WTC11 (cell line): ENCODE results near the gene WBP1L. TPM values are rescaled to one million over a fixed set of nuclear protein-coding genes. Genes with fewer than 3 reads are reported as not detected.
"Not testable (repeated sequence)": the region's sequence is repeated elsewhere in the genome, so short reads cannot be mapped to it uniquely, and the experiment has no call there.

Experiments
- ATAC-seq: fragments of 200-7000 bp; cut with Tn5 transposase; 2 replicates; pipeline ENCODE4 v1.10.0; 2021; ENCODE audit warnings: mild to moderate bottlenecking, moderate library complexity
- CTCF ChIA-PET: fragments of 300-600 bp; sonication (Branson Sonifier 250); formaldehyde crosslinking; loops from one replicate; lab custom pipeline; 2021; ENCODE audit warnings: antibody characterized with exemption; lab: Charles Lee
- POLR2A ChIA-PET: fragments of 350-600 bp; sonication (Branson Sonifier 250); formaldehyde crosslinking; loops from one replicate; lab custom pipeline; 2021; ENCODE audit warnings: antibody characterized with exemption; lab: Charles Lee
- DNase-seq: peaks from one replicate; pipeline ENCODE4 v3.0.0; 2021; ENCODE audit warnings: low spot score
- H3K27ac Mint-ChIP-seq: 2 replicates; pipeline ENCODE4 v1.8.0; 2021; ENCODE audit warnings: mixed read lengths
- H3K27me3 Mint-ChIP-seq: 2 replicates; pipeline ENCODE4 v1.8.0; 2021; ENCODE audit warnings: low read depth, mild to moderate bottlenecking, moderate library complexity, mixed read lengths
- H3K36me3 Mint-ChIP-seq: 2 replicates; pipeline ENCODE4 v1.8.0; 2021; ENCODE audit warnings: mixed read lengths
- H3K4me1 Mint-ChIP-seq: 2 replicates; pipeline ENCODE4 v1.8.0; 2022; ENCODE audit warnings: mixed read lengths
- H3K4me3 Mint-ChIP-seq: 2 replicates; pipeline ENCODE4 v1.8.0; 2021; ENCODE audit warnings: mild to moderate bottlenecking, moderate library complexity, mixed read lengths
- H3K9me3 Mint-ChIP-seq: 2 replicates; pipeline ENCODE4 v1.8.0; 2021; ENCODE audit warnings: mixed read lengths
- E2F5 ChIP-seq: sonication (generic); formaldehyde crosslinking; IDR thresholded peaks from 2 replicates; pipeline ENCODE4 v1.8.1; 2022; ENCODE audit warnings: mild to moderate bottlenecking, moderate library complexity, missing genetic modification reagents
- ERG ChIP-seq: fragments of 250-450 bp; sonication (Bioruptor Pico); IDR thresholded peaks from 2 replicates; pipeline ENCODE4 v1.8.0; 2021; ENCODE audit warnings: mild to moderate bottlenecking
- FOXJ3 ChIP-seq: sonication (generic); formaldehyde crosslinking; IDR thresholded peaks from 2 replicates; pipeline ENCODE4 v1.9.0; 2021; ENCODE audit warnings: missing genetic modification reagents, mild to moderate bottlenecking, borderline replicate concordance
- FOXP1 ChIP-seq: sonication (generic); formaldehyde crosslinking; IDR thresholded peaks from 2 replicates; pipeline ENCODE4 v1.8.0; 2022; ENCODE audit warnings: missing genetic modification reagents, mild to moderate bottlenecking, moderate library complexity, borderline replicate concordance
- IRF2 ChIP-seq: sonication (generic); formaldehyde crosslinking; IDR thresholded peaks from 2 replicates; pipeline ENCODE4 v1.8.0; 2022; ENCODE audit warnings: low read depth, missing genetic modification reagents, borderline replicate concordance
- MYBL2 ChIP-seq: sonication (generic); formaldehyde crosslinking; IDR thresholded peaks from 2 replicates; pipeline ENCODE4 v1.8.1; 2023; ENCODE audit warnings: mild to moderate bottlenecking, moderate library complexity, missing genetic modification reagents
- NR1H2 ChIP-seq: sonication (generic); formaldehyde crosslinking; IDR thresholded peaks from 2 replicates; pipeline ENCODE4 v1.9.0; 2021; ENCODE audit warnings: mild to moderate bottlenecking, moderate library complexity, missing genetic modification reagents
- SMAD3 ChIP-seq: sonication (generic); formaldehyde crosslinking; IDR thresholded peaks from 2 replicates; pipeline ENCODE4 v1.8.0; 2022; ENCODE audit warnings: missing genetic modification reagents, mild to moderate bottlenecking, borderline replicate concordance
- TEAD1 ChIP-seq: sonication (generic); formaldehyde crosslinking; IDR thresholded peaks from 2 replicates; pipeline ENCODE4 v1.8.0; 2022; ENCODE audit warnings: mild to moderate bottlenecking, missing genetic modification reagents
- ZBTB21 ChIP-seq: sonication (generic); formaldehyde crosslinking; IDR thresholded peaks from 2 replicates; pipeline ENCODE4 v1.8.1; 2023; ENCODE audit warnings: mild to moderate bottlenecking, missing genetic modification reagents, borderline replicate concordance
- ZMAT4 ChIP-seq: fragments of 250-450 bp; sonication (Bioruptor Pico); IDR thresholded peaks from 2 replicates; pipeline ENCODE4 v1.9.0; 2021; ENCODE audit warnings: mild to moderate bottlenecking
- ZNF423 ChIP-seq: fragments of 250-450 bp; sonication (Bioruptor Pico); IDR thresholded peaks from 2 replicates; pipeline ENCODE4 v2.1.2; 2022; ENCODE audit warnings: mild to moderate bottlenecking, moderate library complexity
- total RNA-seq: library from RNA; stranded (reverse); gene quantifications from 3 replicates; pipeline ENCODE4 v1.2.3, GENCODE V29; 2021
- TF ChIP-seq, protein P1 (sequence below): sonication (generic); formaldehyde crosslinking; IDR thresholded peaks from 2 replicates; pipeline ENCODE4 v1.8.0; 2023; ENCODE audit warnings: mild to moderate bottlenecking, missing genetic modification reagents
- TF ChIP-seq, protein P2 (sequence below): sonication (generic); formaldehyde crosslinking; IDR thresholded peaks from 2 replicates; pipeline ENCODE4 v1.8.1; 2022; ENCODE audit warnings: low read depth, missing genetic modification reagents, borderline replicate concordance
- TF ChIP-seq, protein P3 (sequence below): sonication (generic); formaldehyde crosslinking; IDR thresholded peaks from 2 replicates; pipeline ENCODE4 v1.8.0; 2022; ENCODE audit warnings: mild to moderate bottlenecking, missing genetic modification reagents
- TF ChIP-seq, protein P4 (sequence below): fragments of 200-600 bp; IDR thresholded peaks from 2 replicates; pipeline ENCODE4 v1.8.0; 2022; ENCODE audit warnings: antibody characterized with exemption
- TF ChIP-seq, protein P5 (sequence below): sonication (generic); formaldehyde crosslinking; conservative IDR thresholded peaks from 2 replicates; pipeline ENCODE4 v1.8.1; 2022; ENCODE audit warnings: mild to moderate bottlenecking, missing genetic modification reagents

WBP1L gene
- total RNA-seq, 1 experiment from 2014 or later, result 26.8 TPM

DNA sequence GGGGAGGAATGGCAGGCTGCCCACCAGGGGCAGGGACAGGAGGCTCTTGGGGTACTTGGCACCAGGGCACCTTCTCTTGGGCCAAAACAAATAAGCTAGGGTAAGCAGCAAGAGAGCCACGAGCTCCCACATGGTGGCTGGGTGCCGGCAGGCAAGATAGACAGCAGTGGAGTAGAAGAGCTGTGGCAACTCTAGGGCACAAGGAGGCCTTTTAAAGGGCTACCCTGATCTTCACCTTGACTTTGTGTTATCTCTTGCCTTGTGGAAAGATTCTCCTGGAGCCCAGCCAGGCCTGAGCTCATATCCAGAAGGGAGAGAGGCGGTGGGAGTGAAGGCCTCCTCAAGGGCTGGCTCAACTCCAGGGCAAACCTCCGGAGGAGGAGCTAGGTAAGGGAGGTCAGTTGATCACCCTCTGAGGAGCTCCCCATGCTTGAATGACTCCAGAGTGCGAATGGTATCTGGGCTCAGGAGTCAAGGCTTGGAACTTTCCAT lies 93.5 kb downstream of the WBP1L start, which contains the start of gene CYP17A1:
TSS of gene CYP17A1 (minus strand) at position 184 of the 492 bp plus-strand sequence. CDS start at position 132, 52 bp downstream.
- DNase-seq, result no peak
- ATAC-seq, result no peak
- peaks cover 21% of the 10 kb centered on the region for H3K36me3 Mint-ChIP-seq
- ChIA-PET POLR2A (no interaction called here), CTCF (interaction anchor here (0.8 to 3.8 kb wide), 5 partner anchors 34 to 211 kb away, joined by 3 to 40 read pairs (median 3); no protein-coding TSS in a partner anchor)
- H3K9me3 Mint-ChIP-seq, result peaks cover 30% of the 10 kb centered on the region
- TF ChIP-seq IRF2 (no peak), ZMAT4 (CRISPR knock-in tag) (no peak), NR1H2 (CRISPR knock-in tag) (no peak), FOXP1 (CRISPR knock-in tag) (no peak), SMAD3 (CRISPR knock-in tag) (no peak), MYBL2 (CRISPR knock-in tag) (no peak), TEAD1 (no peak), ZNF423 (CRISPR knock-in tag) (no peak), E2F5 (CRISPR knock-in tag) (no peak), FOXJ3 (CRISPR knock-in tag) (no peak), ZBTB21 (no peak), ERG (no peak)
- TF ChIP-seq, protein P1, sequence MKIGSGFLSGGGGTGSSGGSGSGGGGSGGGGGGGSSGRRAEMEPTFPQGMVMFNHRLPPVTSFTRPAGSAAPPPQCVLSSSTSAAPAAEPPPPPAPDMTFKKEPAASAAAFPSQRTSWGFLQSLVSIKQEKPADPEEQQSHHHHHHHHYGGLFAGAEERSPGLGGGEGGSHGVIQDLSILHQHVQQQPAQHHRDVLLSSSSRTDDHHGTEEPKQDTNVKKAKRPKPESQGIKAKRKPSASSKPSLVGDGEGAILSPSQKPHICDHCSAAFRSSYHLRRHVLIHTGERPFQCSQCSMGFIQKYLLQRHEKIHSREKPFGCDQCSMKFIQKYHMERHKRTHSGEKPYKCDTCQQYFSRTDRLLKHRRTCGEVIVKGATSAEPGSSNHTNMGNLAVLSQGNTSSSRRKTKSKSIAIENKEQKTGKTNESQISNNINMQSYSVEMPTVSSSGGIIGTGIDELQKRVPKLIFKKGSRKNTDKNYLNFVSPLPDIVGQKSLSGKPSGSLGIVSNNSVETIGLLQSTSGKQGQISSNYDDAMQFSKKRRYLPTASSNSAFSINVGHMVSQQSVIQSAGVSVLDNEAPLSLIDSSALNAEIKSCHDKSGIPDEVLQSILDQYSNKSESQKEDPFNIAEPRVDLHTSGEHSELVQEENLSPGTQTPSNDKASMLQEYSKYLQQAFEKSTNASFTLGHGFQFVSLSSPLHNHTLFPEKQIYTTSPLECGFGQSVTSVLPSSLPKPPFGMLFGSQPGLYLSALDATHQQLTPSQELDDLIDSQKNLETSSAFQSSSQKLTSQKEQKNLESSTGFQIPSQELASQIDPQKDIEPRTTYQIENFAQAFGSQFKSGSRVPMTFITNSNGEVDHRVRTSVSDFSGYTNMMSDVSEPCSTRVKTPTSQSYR (CRISPR knock-in tag), result no peak
- TF ChIP-seq, protein P2, sequence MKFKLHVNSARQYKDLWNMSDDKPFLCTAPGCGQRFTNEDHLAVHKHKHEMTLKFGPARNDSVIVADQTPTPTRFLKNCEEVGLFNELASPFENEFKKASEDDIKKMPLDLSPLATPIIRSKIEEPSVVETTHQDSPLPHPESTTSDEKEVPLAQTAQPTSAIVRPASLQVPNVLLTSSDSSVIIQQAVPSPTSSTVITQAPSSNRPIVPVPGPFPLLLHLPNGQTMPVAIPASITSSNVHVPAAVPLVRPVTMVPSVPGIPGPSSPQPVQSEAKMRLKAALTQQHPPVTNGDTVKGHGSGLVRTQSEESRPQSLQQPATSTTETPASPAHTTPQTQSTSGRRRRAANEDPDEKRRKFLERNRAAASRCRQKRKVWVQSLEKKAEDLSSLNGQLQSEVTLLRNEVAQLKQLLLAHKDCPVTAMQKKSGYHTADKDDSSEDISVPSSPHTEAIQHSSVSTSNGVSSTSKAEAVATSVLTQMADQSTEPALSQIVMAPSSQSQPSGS (CRISPR knock-in tag), result no peak
- TF ChIP-seq, protein P3, sequence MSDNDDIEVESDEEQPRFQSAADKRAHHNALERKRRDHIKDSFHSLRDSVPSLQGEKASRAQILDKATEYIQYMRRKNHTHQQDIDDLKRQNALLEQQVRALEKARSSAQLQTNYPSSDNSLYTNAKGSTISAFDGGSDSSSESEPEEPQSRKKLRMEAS (CRISPR knock-in tag), result no peak
- TF ChIP-seq, protein P4, sequence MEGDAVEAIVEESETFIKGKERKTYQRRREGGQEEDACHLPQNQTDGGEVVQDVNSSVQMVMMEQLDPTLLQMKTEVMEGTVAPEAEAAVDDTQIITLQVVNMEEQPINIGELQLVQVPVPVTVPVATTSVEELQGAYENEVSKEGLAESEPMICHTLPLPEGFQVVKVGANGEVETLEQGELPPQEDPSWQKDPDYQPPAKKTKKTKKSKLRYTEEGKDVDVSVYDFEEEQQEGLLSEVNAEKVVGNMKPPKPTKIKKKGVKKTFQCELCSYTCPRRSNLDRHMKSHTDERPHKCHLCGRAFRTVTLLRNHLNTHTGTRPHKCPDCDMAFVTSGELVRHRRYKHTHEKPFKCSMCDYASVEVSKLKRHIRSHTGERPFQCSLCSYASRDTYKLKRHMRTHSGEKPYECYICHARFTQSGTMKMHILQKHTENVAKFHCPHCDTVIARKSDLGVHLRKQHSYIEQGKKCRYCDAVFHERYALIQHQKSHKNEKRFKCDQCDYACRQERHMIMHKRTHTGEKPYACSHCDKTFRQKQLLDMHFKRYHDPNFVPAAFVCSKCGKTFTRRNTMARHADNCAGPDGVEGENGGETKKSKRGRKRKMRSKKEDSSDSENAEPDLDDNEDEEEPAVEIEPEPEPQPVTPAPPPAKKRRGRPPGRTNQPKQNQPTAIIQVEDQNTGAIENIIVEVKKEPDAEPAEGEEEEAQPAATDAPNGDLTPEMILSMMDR, result no peak
- TF ChIP-seq, protein P5, sequence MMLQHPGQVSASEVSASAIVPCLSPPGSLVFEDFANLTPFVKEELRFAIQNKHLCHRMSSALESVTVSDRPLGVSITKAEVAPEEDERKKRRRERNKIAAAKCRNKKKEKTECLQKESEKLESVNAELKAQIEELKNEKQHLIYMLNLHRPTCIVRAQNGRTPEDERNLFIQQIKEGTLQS (CRISPR knock-in tag), result no peak
- no peak within 1 kb of the TSS for H3K27ac Mint-ChIP-seq
- no peak within 1 kb of the TSS for H3K4me3 Mint-ChIP-seq
- H3K4me1 Mint-ChIP-seq, result 0 out of 2 replicates have a peak, but pooled peaks cover 5% of the 10 kb centered on the region
- peaks cover 22% of the 10 kb centered on the region for H3K27me3 Mint-ChIP-seq

DNA sequence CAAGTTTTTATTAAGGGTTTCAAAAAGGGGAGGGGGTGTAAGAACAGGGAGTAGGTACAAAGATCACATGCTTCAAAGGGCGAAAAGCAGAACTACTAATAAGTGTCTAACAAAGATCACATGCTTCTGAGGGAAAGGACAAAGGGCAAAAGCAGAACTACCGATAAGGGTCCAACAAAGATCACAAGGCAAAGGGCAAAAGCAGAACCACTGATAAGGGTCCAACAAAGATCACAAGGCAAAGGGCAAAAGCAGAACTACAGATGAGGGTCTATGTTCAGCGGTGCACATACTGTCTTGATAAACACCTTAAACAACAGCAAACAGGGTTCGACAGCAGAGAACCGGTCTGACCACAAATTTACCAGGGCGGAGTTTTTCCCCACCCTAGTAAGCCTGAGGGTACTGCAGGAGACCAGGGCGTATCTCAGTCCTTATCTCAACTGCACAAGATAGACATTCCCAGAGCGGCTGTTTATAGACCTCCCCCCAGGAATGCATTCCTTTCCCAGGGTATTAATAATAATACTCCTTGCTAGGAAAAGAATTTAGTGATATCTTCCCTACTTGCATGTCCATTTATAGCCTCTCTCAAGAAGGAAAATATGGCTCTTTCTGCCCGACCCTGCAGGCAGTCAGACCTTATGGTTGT lies 94.7 kb downstream of the WBP1L start:
- H3K27ac Mint-ChIP-seq, POLR2A ChIA-PET, H3K4me3 Mint-ChIP-seq, DNase-seq, H3K4me1 Mint-ChIP-seq, ATAC-seq: not testable (repeated sequence)
- Mint-ChIP-seq H3K27me3 (peaks cover 22% of the 10 kb centered on the region), H3K36me3 (peaks cover 21% of the 10 kb centered on the region), H3K9me3 (peaks cover 33% of the 10 kb centered on the region)
- CTCF ChIA-PET, result interaction anchor here (1.3 kb wide), 1 partner anchor 33 kb away, joined by 3 read pairs; no protein-coding TSS in a partner anchor
